Skin of body (tissue), 2 donors: ENCODE data around the gene SIAH2. TPM values are rescaled to one million over a fixed set of nuclear protein-coding genes. Genes with fewer than 3 reads are reported as not detected.

Experiments
- DNase-seq: peaks from one replicate; lab custom pipeline; 2025; lab: John Stamatoyannopoulos, UW
- total RNA-seq: library from RNA; depleted of rRNA; stranded (reverse); fragments of >200 nt; gene quantifications from one replicate; pipeline ENCODE4 v1.2.3, GENCODE V29; 2014

The SIAH2 gene
- total RNA-seq, 1 donor from 2014 or later: 26.7 TPM

DNA sequence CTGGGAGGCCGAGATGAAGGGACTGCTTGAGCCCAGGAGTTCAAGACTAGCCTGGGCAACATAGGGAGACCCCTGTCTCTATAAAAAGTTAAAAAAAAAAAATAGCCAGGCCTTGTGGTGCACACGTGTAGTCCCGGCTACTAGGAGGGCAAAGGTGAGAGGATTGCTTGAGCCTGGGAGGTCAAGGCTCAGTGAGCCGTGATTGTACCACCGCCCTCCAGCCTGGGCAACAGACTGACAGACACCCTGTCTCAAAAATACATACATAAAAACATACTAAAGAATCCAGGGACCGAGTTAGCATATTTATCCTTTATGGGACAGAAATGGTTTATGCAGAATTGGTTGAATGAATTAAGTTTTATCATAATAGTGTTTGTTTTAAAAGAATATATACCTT, 13.7 kb downstream of the SIAH2 start:
- DNase-seq: no peak

DNA sequence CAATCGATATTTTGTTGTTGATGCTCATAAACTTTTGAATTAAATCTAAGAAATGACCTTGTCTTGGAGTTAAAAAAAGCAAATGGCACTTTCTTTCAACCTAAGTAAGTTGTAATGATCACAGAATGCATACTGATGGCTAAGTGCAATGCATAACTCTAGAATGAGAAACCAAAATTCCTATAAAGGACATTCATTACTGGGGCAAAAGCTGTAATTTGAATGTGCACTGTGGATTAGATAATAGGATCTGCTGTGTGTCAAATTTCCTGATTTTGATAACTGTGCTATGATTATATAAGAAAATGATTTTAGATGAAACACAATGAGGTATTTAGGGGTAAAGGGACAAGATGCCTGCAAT, 14.3 kb downstream of the SIAH2 start:
- no peak for DNase-seq

GRCh38 chr3:150747886-150748683, 14.9 kb downstream of the SIAH2 start:
- no peak for DNase-seq

DNA sequence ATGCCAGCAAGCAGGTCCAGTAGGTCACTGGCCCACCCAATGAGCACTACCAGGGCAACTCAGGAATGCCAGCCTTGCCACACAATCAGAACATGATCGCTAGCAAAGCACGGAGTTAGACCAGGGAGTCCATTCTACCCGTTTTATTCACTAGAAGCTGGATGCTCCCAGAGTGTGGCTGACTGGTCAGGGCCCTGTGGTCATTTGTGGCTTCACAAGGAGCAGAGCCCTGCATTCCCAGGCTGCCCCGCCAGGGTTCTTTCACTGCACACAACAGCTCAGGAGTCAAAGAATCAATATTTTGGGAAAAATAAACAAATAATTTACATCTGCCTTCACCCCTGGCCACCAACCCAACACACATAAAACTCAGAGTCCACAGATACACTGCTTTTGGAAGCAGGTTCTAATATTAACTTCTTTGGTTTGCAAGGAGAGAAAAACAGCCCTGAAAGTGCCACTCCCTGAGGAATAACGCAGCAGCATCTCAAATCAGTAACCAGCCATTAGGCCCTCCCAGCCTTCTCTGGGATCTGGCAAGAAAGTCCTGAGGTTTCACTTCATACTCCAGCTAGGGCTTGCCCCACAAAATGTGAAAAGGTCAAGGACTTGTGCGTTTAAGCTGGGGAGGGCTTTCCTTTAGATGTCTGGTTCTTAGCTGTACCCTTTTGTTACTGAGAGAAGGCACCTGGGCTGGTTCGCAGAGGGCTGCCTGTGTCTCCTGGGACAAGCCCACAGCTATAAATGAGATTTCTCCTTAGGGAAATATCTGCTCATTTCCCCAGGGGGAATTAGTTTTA, 16.0 kb downstream of the SIAH2 start:
- DNase-seq: no peak

DNA sequence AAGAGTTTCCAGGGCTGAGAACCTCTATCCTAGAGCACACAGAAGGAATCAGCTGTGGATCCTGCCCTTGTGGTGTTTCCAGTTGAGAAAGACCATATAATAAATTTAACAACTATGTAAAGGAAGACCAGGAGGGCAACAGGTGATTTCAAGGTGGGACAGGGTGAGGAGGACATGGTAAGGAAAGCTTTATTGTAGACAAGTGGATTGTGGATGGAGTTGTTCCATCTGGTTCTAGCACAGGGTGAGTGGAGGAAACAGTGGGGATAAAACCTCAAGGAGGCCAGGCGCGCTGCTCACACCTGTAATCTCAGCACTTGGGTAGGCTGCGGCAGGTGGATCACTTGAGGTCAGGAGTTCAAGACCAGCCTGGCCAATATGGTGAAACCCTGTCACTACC, 17.1 kb downstream of the SIAH2 start:
- DNase-seq: no peak

DNA sequence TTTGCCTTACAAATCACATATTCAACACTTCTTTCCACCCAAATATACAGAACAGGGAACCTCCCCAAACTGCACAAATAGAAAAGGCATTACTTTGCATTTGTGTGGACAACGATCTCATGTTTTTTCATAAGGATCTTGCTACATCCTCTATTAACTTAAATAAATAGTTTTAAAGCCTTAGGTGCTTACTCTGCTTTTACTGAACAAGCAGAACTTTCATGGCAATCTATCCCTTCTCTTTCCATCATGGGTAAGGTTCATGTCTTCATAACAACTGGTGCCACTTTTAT, 18.1 kb downstream of the SIAH2 start:
- no peak for DNase-seq

DNA sequence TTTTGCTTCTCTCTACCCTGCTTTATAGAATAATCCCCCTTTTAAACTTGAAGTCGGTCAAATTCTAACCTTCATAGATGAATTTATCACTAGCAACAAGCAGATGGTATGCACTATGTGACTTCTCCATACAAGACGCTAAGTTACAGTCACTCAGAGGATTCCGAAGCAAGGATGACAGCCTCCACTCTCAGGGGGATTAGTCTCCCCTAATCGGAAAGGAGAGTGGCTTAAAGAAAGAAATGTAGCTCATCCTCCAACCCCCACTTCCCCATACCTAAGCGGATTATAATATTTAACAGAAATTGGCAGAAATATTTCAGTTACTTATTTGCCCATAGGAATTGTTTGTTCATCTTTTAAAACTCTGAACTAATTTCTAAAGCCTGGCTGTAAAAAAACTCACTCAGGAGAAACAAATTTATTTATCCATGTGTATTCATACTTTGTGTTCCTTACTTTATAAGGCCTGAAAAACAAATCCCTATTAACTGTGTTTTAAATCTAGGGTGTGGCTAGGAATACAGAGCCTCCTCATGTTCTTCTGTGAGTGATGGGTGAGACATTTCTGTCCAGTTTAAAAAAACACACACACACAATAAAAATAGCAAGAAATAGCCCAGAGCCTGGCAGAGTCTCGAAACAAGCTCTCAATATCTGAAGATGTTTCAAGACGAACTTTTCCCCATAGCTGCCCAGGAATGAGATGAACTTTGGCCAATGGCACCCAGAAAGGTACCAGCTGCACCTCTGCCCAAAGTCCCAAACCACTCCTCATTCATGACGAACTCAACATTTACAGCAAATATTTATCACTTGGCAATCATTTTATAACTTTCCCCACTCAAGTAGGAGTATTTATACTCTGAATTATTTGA, 18.7 kb downstream of the SIAH2 start:
- no peak for DNase-seq

DNA sequence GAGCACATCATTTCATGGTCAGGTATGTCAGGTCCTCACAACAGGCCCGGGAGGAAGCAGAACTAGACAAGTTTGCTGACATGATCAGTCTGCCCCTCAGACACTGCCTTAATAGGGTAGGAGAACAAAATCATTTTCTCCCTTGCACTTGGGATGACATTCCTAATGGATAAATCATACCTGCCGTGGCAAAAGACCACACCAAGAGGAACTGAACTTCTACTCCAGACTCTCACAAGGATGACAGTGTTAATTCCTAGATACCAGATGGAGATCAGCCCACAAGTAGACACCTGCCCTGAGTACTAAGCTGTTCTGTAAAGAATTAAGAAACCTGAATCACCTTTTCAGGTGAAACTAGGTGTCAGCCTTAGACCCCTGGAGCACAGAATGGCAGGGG, 19.5 kb downstream of the SIAH2 start:
- no peak for DNase-seq

- no peak for DNase-seq
Observed at GRCh38 chr3:150742679-150743078, 20.3 kb downstream of the SIAH2 start.

GRCh38 chr3:150742141-150742523, 20.8 kb downstream of the SIAH2 start:
- DNase-seq: no peak

DNA sequence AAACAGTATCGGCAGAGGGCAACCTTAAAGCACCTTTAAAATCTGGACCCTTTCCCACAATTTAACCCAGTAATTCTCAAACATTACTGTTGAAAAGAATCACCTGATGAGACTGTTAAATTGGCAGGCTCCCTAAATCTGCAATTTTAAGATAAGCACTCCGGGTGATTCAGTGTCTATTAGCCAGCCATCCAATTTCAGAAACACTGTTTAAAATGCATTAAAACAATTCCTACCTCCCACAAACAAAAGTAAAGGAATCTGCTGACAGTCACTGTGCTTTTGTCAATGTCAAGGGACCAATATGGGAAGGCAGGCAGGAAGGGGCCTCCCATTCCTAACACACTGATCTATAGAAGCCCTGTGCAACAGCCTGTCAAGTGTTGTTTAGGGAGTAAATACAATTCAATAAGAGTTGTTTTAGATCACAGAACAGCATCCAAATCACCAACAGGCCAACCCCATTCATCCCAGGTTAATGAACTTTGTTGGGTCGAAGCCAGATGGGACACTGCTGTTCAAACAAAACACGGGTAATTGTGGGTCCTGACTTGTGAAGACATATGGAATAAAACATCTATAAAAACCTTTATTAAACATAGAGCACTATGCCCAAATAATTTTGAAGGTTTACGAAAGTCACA, 21.4 kb downstream of the SIAH2 start:
- DNase-seq: no peak

- DNase-seq: no peak
Observed at GRCh38 chr3:150740733-150741496, 22.1 kb downstream of the SIAH2 start.

- no peak for DNase-seq
Observed at GRCh38 chr3:150739877-150740645, 22.9 kb downstream of the SIAH2 start.

GRCh38 chr3:150739200-150739863, 23.6 kb downstream of the SIAH2 start:
- no peak for DNase-seq

DNA sequence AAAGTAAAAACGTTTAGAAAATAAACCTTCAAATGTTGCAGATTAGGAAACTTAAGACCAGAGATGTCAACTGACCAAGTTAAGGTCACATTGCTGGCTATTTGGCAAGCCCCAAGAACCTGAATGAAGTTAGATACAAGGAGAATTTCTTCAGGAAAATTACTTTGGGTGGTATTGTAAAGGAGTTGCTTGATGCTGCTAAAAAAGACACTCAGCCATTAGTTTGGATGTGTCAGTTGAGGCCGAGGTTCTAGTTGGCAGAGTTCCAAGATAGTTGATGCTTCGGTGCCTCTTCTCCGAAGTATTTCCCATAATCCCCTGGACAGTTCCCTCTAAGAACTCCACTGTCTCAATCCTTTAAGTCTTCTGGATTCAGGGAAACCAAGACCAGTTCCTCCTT, 24.3 kb downstream of the SIAH2 start:
- DNase-seq: no peak

- no peak for DNase-seq
Observed at GRCh38 chr3:150737874-150738679, 24.9 kb downstream of the SIAH2 start.

GRCh38 chr3:150736903-150737832, 25.8 kb downstream of the SIAH2 start:
- DNase-seq: no peak

DNA sequence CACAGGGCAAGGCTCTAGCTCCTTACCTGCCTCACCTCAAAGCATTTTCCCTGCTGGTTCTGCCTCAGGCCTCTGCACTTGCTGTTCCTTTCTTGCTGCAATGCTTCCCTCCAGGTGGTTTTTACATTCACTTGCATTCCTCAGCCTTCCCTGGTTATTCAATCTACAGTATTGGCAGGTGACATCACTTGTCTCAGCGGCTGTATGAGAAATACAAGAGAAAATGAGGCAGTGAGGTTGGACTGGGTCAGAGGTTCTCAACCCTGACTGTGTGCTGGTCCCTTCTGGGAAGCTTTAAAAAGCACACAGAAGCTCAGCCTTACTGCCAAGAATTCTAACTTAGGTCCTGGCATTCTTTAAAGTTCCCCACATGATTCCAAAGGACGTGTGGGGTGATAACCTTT, 26.7 kb downstream of the SIAH2 start:
- no peak for DNase-seq
